Stimulated activated CD4-positive, alpha-beta T cell treated with anti-CD3 and anti-CD28 coated beads, Interleukin-12 subunit alpha, Interleukin-12 subunit beta, amount 100 ng/mL, for 4 hours (primary cell): ENCODE data around the gene DAO.
A peak's percentile ranks its signal among the peaks of the same experiment; 100 is the strongest.

Experiments used
- DNase-seq: peaks from one replicate; pipeline ENCODE4 v3.0.0-alpha.2; 2020

The DAO gene

GRCh38 chr12:108876550-108876949 lies 3.3 kb upstream of the DAO start:
- no peak for DNase-seq

- DNase-seq: no peak
Observed at GRCh38 chr12:108881953-108882352, 2.1 kb downstream of the DAO start.

GRCh38 chr12:108884116-108885012 lies 4.5 kb downstream of the DAO start:
- peak; percentile 73 for DNase-seq

GRCh38 chr12:108886873-108887629 lies 7.2 kb downstream of the DAO start:
- no peak for DNase-seq

GRCh38 chr12:108888031-108888430 lies 8.1 kb downstream of the DAO start:
- no peak for DNase-seq

GRCh38 chr12:108890208-108890607 lies 10.3 kb downstream of the DAO start:
- DNase-seq: no peak

- no peak for DNase-seq
Observed at GRCh38 chr12:108895220-108895802, 15.4 kb downstream of the DAO start.

- DNase-seq: no peak
Observed at GRCh38 chr12:108896336-108896735, 16.4 kb downstream of the DAO start.

GRCh38 chr12:108896817-108897216 lies 16.9 kb downstream of the DAO start:
- no peak for DNase-seq

GRCh38 chr12:108899145-108899544 lies 19.3 kb downstream of the DAO start:
- no peak for DNase-seq

- no peak for DNase-seq
Observed at GRCh38 chr12:108905725-108906124, 25.8 kb downstream of the DAO start.

- no peak for DNase-seq
Observed at GRCh38 chr12:108906971-108907370, 27.1 kb downstream of the DAO start.

GRCh38 chr12:108907839-108908351 lies 28.0 kb downstream of the DAO start:
- no peak for DNase-seq

GRCh38 chr12:108910336-108910735 lies 30.4 kb downstream of the DAO start:
- DNase-seq: no peak

GRCh38 chr12:108911915-108912314 lies 32.0 kb downstream of the DAO start:
- no peak for DNase-seq

- DNase-seq: no peak
Observed at GRCh38 chr12:108912361-108912760, 32.5 kb downstream of the DAO start.

GRCh38 chr12:108914121-108914531 lies 34.2 kb downstream of the DAO start:
- no peak for DNase-seq

GRCh38 chr12:108915632-108916133 lies 35.8 kb downstream of the DAO start:
- DNase-seq: no peak

GRCh38 chr12:108916336-108916735 lies 36.4 kb downstream of the DAO start:
- DNase-seq: no peak

GRCh38 chr12:108918206-108918605 lies 38.3 kb downstream of the DAO start:
- no peak for DNase-seq

GRCh38 chr12:108918960-108919642 lies 39.2 kb downstream of the DAO start:
- no peak for DNase-seq

GRCh38 chr12:108921946-108922345 lies 42.1 kb downstream of the DAO start:
- no peak for DNase-seq

- no peak for DNase-seq
Observed at GRCh38 chr12:108922918-108923317, 43.0 kb downstream of the DAO start.
